Stimulated activated CD8-positive, alpha-beta memory T cell treated with anti-CD3 and anti-CD28 coated beads, Interleukin-15, amount 100 ng/mL, for 48 hours (primary cell): ENCODE data around the gene DBX1.
"Not testable (repeated sequence)": the region's sequence is repeated elsewhere in the genome, so short reads cannot be mapped to it uniquely, and the experiment has no call there.

ENCODE experiments used
- DNase-seq, 2 donors: peaks; one replicate each; pipeline ENCODE4 v3.0.0-alpha.2; 2020; ENCODE audit warnings: low read depth in 2 of 2

The DBX1 gene

GRCh38 chr11:20161230-20161918 lies 1.1 kb upstream of the DBX1 start:
- no peak for DNase-seq

GRCh38 chr11:20159466-20160381 lies 551 bp downstream of the DBX1 start:
- no peak for DNase-seq

GRCh38 chr11:20158597-20159257 lies 1.5 kb downstream of the DBX1 start:
- DNase-seq, result no peak

GRCh38 chr11:20157728-20158127 lies 2.5 kb downstream of the DBX1 start:
- DNase-seq, result no peak

- DNase-seq, result no peak
Measured at GRCh38 chr11:20156876-20157613, 3.2 kb downstream of the DBX1 start.

GRCh38 chr11:20156280-20156875 lies 3.9 kb downstream of the DBX1 start:
- peak in 1 of 2 donors; percentile 24 for DNase-seq

GRCh38 chr11:20155683-20156279 lies 4.5 kb downstream of the DBX1 start:
- no peak for DNase-seq

- DNase-seq, result no peak
Measured at GRCh38 chr11:20154381-20154780, 5.9 kb downstream of the DBX1 start.

- no peak for DNase-seq
Measured at GRCh38 chr11:20138707-20139106, 21.6 kb downstream of the DBX1 start.

GRCh38 chr11:20137637-20138036 lies 22.6 kb downstream of the DBX1 start:
- DNase-seq, result no peak

GRCh38 chr11:20134991-20135736 lies 25.1 kb downstream of the DBX1 start:
- no peak for DNase-seq

GRCh38 chr11:20132667-20133039 lies 27.6 kb downstream of the DBX1 start:
- no peak for DNase-seq

- DNase-seq, result peak in 1 of 2 donors; percentile 18
Measured at GRCh38 chr11:20131788-20132666, 28.2 kb downstream of the DBX1 start.

GRCh38 chr11:20129665-20130064 lies 30.6 kb downstream of the DBX1 start:
- no peak for DNase-seq

- DNase-seq, result not testable (repeated sequence)
Measured at GRCh38 chr11:20128528-20128825, 31.8 kb downstream of the DBX1 start.

- peak; percentile 47 to 51 for DNase-seq
Measured at GRCh38 chr11:20127671-20128527, 32.4 kb downstream of the DBX1 start.

GRCh38 chr11:20126724-20127123 lies 33.6 kb downstream of the DBX1 start:
- no peak for DNase-seq

- no peak for DNase-seq
Measured at GRCh38 chr11:20125927-20126326, 34.3 kb downstream of the DBX1 start.
